ENCODE results near the gene PTPN21.

PTPN21 gene

DNA sequence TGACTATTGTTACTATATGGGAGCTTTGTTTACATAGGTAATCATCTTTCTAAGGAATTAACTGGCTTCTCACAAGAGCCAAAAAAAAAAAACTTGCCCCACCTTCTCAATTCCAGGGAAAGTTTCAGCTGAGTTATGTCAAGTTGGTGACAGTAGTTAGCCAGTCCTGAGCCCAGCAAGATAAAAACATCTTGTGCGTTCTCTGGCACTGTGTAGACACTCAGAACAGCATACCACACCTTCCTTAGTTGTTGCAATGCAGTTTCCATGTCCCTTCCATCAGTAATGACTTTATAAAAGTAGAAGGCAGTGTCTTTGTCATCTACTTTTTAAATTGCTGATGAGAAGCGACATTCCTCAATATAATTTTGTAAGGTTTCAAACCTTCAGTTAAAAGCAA is 50.2 kb downstream of the PTPN21 start:
- no peak for DNase-seq (ENCODE audit: low read depth)

DNA sequence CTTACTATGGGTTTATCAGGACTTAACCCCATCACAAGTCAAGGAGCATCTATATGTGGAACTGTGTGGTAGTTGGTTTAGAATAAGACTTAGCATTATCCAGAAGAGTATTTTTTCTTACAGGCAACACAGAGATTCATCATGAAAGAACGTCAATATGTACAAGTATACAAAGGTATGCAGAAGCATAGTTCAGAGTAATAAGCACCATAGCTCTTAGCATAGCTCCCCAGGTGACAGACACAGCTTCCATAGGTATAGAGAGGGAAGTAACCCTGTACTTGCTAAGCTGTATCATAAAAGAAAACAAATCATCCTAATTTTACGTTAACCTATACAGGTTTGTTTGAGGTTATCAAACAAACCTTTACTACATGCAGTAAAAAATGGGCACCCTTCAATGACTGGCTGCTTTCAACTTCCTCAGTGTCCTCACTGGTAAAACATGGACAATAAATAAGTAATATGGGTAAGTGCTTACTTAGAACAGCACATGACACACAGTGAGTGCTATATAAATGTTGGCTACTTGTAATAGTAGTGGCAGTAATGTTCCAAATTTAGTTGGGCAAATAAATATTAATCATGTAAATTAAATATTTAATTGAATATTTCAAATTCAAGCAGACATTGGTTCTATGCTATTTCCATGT is 50.9 kb downstream of the PTPN21 start:
- no peak for DNase-seq (ENCODE audit: low read depth)

DNA sequence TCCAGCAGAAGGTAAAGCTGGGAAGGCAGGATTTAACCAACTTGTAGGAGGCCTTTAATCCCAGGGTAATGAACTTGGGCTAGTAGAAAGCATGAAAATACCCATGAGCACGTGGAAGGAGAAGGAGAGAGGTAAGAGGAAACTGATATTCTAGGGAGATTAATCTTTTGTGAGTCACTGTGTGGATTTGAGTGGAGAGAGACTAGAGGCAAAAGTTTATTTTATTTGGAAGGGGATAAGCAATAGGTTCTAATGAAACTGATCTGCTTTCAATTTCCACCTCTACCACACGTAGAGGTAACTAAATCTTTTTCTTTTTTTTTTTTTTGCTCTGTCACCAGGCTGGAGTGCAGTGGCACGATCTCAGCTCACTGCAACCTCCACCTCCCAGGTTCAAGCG is 52.1 kb downstream of the PTPN21 start:
- DNase-seq (ENCODE audit: low read depth) = peak; percentile 27

DNA sequence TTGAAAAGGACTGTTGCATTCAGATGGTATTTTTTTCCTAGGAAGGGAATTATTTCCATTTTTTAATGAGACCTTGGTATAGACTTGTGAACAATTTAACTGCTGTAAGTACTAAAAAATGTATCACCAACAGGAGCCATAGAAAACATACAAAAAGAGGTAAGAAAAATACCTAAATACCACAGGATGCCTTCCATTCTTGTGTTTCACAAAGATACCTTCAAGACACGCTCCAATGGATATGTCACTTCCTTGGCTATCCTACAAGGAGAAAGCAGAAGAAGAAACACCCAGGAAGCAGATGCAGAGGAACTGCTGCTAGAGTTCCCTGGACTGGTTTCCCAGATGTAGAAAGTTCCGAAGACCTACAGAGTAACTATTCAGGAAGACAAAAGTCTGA is 54.2 kb downstream of the PTPN21 start:
- no peak for DNase-seq (ENCODE audit: low read depth)

DNA sequence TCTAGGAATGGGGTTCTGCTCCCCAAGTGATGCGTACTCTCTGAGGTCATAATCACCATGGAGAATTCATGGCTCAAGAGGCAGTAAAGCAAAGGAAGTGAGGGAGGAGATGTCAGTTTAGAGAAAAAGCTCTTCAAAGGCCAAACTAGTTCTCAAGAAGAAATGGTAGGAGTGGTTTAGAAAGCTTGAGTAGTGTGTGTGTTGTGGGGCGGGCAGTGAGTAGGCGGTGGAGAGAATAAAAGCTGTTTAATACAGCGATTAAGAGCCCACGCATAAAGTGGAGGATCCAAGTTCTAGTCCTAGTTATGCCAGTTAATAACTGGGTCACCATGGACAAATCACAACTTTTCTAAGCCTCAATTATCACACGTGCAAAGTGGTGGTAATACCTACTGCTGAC is 55.6 kb downstream of the PTPN21 start:
- no peak for DNase-seq (ENCODE audit: low read depth)

DNA sequence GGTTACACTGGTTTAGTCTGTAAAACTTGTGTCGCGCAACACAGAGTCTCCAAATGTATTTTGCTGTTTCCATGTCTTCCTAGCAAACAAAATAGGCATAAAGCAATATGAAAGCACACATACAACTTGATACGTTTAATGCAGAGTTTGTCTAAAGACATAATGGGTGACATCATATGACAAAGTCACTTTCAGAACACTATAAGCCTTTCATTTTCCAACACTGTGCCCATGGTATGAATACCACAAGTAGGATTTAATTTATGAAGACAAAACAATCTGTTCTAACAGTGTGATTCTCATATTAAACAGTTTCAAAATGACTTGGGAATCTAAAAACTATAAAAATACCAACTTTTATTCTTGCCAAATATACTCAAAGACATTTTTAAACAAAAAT is 58.4 kb downstream of the PTPN21 start:
- DNase-seq (ENCODE audit: low read depth) = no peak

DNA sequence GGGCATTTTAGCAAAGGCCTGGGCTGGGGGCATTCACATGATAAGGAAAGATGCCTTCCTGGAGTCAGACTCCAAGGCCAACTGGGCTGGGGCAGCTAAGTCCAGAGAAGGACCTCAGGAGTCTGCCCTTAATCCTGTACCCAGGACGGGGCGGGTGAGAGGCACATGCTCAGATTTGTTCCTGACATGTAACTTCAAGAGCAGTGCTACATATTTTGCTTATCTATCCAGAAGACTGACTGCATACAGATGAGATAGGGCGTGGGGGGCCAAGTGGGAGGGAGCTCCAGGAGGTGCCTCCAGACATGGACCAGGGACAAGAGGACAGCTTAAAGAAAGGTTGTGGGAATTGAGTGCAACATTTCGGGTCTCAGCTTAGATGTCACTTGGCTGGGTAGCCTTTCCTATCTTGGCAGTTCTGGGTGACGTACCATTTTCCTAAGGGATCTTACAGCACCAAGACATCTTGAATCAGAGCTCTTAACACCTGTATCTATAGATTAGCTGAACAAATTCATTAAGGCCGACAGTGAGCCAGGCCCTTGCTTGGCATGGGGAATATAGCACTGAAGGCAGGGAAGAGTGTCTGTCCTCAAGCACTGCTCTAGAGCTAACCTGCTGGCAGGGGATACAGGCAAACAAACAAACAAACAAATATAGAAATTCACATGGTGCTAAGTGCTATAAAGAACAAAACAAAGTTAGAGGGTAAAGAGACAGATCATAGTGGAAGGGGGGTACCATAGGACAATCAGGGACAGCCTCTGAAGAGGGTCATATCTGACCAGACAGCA is 61.2 kb downstream of the PTPN21 start:
- no peak for DNase-seq (ENCODE audit: low read depth)

DNA sequence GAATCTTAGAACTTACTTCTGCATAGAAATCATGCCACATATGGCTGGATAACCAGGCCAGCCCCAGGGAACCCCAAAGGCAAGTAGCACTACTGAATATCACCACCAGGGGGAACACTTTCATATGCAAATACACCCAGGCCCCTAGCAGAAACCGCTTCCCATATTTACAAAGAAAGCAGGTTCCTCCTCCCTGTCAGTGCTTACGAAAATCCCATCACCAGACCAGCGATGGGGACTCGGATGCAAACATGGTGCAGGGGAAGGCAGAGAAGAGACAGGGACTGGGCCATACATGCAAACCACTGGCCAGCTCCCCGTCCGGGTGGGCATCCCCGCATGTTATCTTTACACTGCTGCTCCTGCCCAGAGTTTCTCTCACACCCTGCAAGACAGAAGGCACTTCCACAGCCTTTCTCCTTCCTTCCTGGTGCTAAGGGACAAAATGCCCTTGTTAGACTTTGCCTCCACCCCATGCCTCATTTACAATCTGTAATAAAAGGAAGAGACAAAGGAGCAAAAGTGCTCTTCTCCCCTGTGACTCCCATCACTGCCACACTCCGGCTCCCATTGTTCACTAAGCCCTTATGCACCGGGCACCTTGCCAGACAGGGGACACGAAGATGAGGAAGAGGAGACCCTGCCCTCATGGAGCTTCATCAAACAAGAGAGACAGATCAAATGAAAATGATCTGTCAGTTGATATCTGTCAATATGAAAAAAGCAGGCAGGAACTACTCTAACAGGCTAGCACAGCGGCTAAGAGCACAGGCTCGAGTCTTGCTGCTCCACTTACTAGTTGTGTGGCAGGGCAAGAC is 62.3 kb downstream of the PTPN21 start:
- peak; percentile 79 for DNase-seq (ENCODE audit: low read depth)

DNA sequence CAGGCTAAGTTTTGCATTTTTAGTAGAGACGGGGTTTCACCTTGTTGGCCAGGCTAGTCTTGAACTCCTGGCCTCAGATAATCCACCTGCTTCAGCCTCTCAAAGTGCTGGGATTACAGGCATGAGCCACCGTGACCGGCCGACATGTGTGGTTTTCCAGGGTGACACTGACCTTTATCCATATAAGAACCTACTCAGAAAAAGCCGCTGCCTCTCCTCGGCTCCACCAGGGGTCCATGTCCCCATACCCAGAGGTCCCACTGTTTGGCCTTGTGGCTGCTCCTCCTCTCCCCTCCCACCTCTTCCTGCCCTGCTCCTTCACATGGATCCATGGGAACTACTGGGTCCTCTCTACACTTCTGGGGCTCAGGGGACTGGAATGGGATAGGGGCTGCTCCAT is 64.6 kb downstream of the PTPN21 start:
- no peak for DNase-seq (ENCODE audit: low read depth)

DNA sequence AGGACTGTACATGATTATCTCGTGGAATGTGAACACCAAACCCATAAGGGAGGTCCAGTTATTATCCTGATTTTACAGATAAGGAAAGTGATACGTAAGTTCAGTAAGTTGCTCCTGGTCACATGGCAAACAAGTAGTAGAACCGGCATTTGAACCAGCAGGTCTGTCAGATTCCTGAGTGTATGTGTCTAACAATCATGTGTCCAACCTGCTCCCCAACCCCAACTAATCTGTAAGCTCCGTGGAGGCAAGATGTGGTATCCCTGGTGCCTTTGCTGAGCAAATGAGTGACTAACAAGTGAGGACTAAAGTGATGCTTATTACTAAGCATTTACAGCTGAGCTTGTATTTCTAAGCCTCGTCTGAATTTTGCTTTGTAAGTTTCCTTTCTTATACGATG is 65.9 kb downstream of the PTPN21 start:
- DNase-seq (ENCODE audit: low read depth) = no peak

DNA sequence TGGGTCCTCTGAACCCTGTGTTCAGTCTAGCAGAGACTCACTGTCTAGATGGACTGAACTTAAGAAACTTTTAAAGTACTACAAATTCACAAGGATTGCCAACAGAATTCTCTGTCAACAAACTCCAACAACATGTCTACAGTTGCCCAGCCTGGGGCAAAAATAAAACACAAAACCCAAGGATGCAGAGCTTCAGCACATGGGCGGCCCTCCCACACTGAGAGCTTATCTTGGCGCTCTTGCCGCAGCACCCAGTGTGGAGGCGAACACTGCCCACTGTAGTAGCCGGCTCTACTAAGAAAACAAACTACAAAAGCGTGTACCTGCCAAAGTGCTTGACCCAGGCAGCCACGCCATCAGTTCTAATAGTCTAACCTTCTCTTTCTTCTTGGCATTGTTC is 66.7 kb downstream of the PTPN21 start:
- no peak for DNase-seq (ENCODE audit: low read depth)

DNA sequence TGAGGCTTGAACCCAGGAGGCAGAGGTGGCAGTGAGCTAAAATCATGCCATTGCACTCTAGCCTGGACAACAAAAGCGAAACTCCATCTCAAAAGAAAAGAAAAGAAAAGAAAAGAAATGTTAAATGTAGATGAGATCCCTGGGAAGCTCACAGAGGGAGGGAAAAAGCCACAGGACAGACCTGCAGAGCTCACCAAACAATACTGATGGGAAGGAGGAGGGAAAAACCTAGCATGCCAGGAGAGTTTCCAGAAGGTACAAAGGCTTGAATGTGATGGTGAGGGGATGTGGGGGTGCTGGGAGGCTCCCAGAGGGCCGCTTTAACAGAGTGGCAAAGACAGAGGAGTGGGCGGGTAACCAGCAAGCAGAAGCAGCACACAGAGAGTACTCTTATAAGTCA is 72.3 kb downstream of the PTPN21 start:
- DNase-seq (ENCODE audit: low read depth) = no peak

DNA sequence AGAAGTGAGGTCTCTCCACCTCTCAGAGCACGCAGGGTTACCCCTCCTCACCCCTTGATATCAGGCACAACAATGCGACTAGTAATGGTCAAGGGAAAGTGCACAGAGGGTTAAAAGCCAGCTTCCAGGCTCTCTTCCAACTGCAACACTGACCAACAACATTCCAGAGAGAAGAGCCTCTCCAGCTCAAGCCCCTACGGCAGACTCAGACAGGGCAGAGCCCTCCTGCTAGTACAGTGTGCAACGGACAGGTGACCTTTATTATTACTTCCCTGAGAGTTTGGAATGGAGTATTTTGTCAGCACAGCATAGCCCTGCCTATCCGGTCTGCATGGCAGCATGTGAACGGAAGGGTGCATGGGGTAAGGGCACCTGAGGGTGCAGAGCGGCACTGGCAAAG is 73.0 kb downstream of the PTPN21 start:
- peak; percentile 31 for DNase-seq (ENCODE audit: low read depth)

DNA sequence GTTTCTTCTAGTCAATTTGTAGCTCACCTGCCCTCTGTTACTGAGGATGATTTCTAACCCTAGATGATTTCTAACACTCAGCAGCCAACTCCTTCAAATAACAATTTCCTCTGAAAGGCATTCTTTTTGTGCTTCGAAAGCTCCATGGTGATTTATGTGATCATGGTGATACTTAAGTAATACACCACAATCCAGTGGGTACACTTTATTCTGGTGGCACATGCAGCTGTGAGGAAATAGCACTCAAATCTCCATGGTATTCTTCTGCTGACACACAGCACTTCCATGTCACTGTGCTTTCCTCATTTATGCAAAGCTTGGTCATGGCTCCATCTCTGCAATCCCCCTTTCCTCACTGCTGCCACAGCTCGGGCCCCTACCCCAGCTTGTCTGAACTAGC is 73.7 kb downstream of the PTPN21 start:
- DNase-seq (ENCODE audit: low read depth) = no peak

DNA sequence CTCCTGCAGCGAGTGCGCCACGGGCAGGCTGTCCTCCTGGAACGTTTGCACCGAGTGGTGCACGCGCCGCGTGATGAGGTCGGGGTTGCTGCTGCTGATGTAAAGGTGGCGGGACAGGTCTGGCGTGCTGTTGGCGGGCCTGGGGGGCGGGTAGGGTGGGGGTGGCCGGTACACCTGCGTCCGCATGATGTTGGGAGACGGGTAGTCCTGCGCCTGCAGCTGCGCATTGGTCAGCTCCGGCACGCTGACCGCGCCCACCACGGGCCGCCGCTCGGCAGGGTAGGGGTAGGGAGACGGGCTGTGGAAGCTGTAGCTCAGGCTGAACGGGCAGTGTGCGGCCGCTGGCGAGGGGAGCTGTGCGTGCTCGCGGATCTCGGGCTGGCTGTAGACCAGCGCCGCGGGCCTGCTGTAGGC is 75.2 kb downstream of the PTPN21 start:
- DNase-seq (ENCODE audit: low read depth) = no peak

DNA sequence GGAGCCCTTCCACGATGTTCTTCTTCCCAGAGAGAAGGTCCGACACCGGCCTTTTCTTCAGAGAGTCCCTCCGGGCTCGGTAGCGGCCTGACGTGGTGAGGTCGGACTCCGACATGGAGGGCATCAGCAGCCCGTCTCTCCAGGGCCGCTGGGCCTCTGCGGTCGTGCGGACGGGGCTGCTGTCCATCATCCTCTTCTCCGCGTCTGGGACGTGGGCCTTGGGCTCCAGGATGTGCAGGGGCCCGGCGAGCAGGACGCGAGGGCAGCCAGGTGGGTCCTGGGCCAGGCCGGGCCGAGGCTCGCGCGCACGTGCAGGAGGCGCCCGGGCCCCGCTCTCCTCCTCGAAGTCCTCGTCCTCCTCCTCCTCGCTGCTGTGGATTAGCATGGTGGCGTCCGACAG is 75.9 kb downstream of the PTPN21 start:
- DNase-seq (ENCODE audit: low read depth) = no peak

DNA sequence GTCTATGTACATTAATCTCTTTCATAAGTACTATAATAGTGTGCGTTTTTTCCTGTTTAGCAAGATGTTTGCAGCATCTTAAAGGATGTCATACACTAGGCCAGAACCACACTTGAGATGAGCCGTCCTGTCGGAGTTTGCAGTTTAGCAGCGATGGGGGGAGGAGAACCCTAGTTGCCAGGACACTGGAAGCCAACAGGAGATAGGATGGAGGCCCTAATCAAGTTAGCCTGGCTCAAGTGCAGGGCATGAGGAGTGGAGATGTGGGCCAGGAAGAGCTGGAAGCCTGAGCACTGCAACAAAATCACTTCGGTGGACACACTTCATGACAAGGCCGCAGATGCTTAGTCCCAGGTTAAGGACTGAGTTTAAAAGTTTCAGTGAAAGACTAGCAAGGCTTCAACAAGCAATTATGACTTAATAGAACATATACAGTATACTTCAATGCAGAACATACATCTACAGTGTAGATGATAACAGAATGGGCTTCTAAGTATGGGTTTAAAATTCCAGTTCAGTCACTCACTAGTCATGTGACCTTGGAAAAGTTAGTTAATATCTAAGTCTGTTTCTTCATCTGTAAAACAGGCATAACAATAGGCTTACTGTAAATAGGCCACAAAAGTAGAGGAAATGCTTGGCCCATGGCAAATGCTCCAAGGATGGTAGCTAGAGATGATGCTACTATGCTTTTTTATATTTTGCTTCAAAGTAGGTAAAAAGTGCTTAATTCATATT is 77.1 kb downstream of the PTPN21 start:
- peak; percentile 56 for DNase-seq (ENCODE audit: low read depth)

DNA sequence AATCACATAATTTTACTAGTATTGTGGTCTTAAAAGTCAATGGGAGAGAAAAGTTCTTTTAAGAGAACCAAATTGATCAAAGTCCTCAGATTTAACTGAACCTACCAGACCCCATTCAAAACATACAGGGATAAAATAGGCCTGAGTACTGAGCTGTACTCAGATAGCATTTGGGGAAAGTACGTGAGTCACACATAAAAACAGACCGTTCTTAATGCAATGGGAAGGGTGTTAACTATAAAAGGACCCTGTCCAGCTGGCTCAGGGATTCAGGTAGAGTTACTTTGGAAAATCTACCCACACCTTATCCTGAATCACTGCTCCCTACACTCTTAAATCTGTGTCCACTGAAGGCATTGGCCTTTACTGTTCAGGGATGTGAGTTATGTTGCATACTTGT is 78.0 kb downstream of the PTPN21 start:
- no peak for DNase-seq (ENCODE audit: low read depth)

DNA sequence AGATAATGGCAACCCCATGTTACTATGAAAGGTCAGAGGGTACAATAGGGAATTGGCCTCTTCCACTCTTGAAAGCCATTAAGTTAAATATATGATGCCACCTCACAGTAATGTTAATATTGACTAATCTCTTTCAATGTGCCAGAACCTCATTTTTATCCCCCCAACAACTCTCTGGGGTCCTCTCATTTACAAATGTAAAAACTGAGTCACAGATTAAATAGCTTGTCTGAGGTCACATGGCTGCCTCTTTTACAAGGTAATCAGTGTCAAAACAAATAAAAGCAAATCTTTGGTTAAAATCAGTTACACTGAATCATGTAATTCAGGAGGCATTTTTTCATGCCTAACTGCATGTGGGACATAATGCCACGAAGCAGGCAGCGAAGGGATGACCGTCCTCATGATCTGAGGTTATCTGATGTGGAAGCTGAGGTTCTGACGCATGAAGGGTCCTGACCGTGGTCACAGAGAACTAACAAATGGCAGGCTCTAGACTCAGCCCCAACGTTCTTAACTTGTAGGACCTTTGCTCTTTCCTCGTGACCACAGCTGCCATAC is 78.5 kb downstream of the PTPN21 start:
- no peak for DNase-seq (ENCODE audit: low read depth)

DNA sequence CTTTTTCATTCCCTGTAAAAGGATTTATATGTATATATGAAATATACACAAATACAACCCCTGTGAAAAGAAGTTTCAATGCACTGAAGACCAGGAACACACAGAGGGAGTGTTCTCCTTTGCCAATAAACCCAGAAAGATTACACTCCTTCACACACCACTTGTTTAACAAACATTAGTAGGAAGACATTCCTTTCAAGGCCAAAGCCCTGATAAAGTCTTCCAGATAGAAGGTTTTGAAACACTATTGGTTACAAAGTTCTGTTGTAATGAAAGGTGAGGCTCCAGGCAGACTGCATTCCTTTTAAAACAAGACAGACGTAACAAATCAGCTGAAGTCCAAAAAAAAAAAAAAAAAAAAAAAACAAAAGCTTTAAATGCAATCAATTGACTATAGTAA is 81.0 kb downstream of the PTPN21 start:
- peak; percentile 62 for DNase-seq (ENCODE audit: low read depth)

DNA sequence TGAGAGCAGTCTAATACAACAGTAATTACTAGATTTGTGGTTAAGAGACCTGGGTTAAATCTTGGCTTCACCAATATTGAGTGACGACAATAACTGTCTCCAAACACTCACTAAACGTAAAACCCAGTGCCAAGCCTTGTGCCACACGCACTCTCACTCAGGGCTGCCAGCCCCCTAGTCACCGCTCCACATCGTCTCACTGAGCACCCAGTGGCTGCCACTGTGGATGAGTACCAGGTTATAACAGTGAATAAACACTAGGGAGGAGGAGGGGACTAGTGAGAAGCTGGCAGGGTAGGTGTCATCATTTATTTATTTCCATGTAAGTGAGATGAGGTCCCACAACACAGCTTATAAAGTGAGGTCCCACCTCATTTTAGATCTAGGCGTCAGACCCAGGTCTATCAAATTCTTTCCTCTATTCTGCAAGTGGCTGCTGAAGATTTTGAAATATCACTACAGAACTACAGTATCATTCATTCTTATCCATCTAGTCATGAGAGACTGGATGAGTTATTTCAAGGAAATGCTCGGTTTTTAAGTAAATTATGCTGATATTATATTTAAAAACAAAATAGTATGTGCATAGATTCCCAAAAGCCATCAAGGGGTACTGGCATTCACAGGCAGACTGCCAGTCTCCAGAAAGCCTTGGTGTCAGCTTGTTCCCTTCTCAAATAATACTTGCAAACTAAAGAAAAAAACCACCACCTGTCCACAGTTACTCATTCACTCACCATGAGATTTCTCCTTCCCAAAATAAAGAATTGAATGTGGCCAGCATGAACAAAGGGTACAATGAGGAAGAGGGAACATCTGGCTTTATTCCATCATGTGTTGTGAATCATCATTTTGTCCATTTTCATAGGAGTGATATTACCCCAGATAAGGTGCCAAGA is 84.0 kb downstream of the PTPN21 start:
- DNase-seq (ENCODE audit: low read depth) = peak; percentile 54
